ENCODE results near the gene SLC30A10. TPM values are rescaled to one million over a fixed set of nuclear protein-coding genes. Genes with fewer than 3 reads are reported as not detected.

Gene SLC30A10
- total RNA-seq, 1 donor from 2014 or later = 0.09 TPM

GRCh38 chr1:219927298-219927955 is 930 bp downstream of the SLC30A10 start:
- Histone ChIP-seq H4K20me1 (ENCODE audit: low read depth) (no peaks in the 10 kb centered on the region), H2AFZ (replicated peaks) (peak overlapping the region; percentile 99), H3K9ac (no peak overlapping the region), H3K27ac (no peak overlapping the region), H3K36me3 (no peaks in the 10 kb centered on the region), H3F3A (ENCODE audit: low read depth) (peaks cover 6% of the 10 kb centered on the region), H3K9me3 (ENCODE audit: low read depth) (no peaks in the 10 kb centered on the region), H3K4me1 (no peaks in the 10 kb centered on the region), H3K79me2 (ENCODE audit: low read depth) (no peaks in the 10 kb centered on the region), H3K4me2 (peak overlapping the region; percentile 82), H3K4me3 (peak overlapping the region; percentile 53), H3K27me3 (peaks cover 45% of the 10 kb centered on the region)
- H3K27ac Mint-ChIP-seq = no peak overlapping the region
- no peak for TF ChIP-seq EZH2 (IDR thresholded peaks at IDR 0.05)
- no peak for TF ChIP-seq CTCF (IDR thresholded peaks at IDR 0.05)
- no peak for TF ChIP-seq EZH2phosphoT487 (IDR thresholded peaks at IDR 0.05)
- peak overlapping the region; percentile 88 for H3K4me3 Mint-ChIP-seq
- DNase-seq (ENCODE audit: low spot score) = no peak
- no peaks in the 10 kb centered on the region for H3K9me3 Mint-ChIP-seq
- H3K27me3 Mint-ChIP-seq (ENCODE audit: insufficient read depth, low read depth) = peaks cover 23% of the 10 kb centered on the region
- no peaks in the 10 kb centered on the region for H3K36me3 Mint-ChIP-seq
- peaks cover 16% of the 10 kb centered on the region for H3K4me1 Mint-ChIP-seq

GRCh38 chr1:219926363-219926998 is 1.9 kb downstream of the SLC30A10 start:
- no peak overlapping the region for H3K4me3 ChIP-seq
- H2AFZ ChIP-seq (replicated peaks) = no peak overlapping the region
- no peak for DNase-seq (ENCODE audit: low spot score)

GRCh38 chr1:219924342-219924741 is 4.0 kb downstream of the SLC30A10 start:
- no peaks in the 10 kb centered on the region for H3K79me2 ChIP-seq (ENCODE audit: low read depth)
- no peaks in the 10 kb centered on the region for H3K36me3 ChIP-seq
- H3K36me3 Mint-ChIP-seq = no peaks in the 10 kb centered on the region
- peaks cover 37% of the 10 kb centered on the region for H3K27me3 ChIP-seq
- no peak overlapping the region for H3K4me2 ChIP-seq
- H3K27ac Mint-ChIP-seq = no peak overlapping the region
- no peak for TF ChIP-seq EZH2 (IDR thresholded peaks at IDR 0.05)
- no peak for TF ChIP-seq EZH2phosphoT487 (IDR thresholded peaks at IDR 0.05)
- no peak for TF ChIP-seq CTCF (IDR thresholded peaks at IDR 0.05)
- H3K9ac ChIP-seq = no peak overlapping the region
- no peak overlapping the region for H2AFZ ChIP-seq (replicated peaks)
- peaks cover 16% of the 10 kb centered on the region for H3K4me1 Mint-ChIP-seq
- H3K4me3 Mint-ChIP-seq = no peak overlapping the region
- H3K4me3 ChIP-seq = no peak overlapping the region
- no peak for DNase-seq (ENCODE audit: low spot score)
- no peaks in the 10 kb centered on the region for H3K9me3 ChIP-seq (ENCODE audit: low read depth)
- no peak overlapping the region for H3K27ac ChIP-seq
- no peaks in the 10 kb centered on the region for H3K4me1 ChIP-seq
- no peaks in the 10 kb centered on the region for H4K20me1 ChIP-seq (ENCODE audit: low read depth)
- no peaks in the 10 kb centered on the region for H3K9me3 Mint-ChIP-seq
- peaks cover 15% of the 10 kb centered on the region for H3K27me3 Mint-ChIP-seq (ENCODE audit: insufficient read depth, low read depth)
- peaks cover 6% of the 10 kb centered on the region for H3F3A ChIP-seq (ENCODE audit: low read depth)

More at GRCh38 chr1:219926363-219926998, 1.9 kb downstream of the SLC30A10 start:
- no peaks in the 10 kb centered on the region for H3K79me2 ChIP-seq (ENCODE audit: low read depth)
- no peaks in the 10 kb centered on the region for H4K20me1 ChIP-seq (ENCODE audit: low read depth)
- Mint-ChIP-seq H3K36me3 (no peaks in the 10 kb centered on the region), H3K27ac (no peak overlapping the region), H3K4me3 (peak overlapping the region; percentile 30), H3K4me1 (peaks cover 16% of the 10 kb centered on the region), H3K27me3 (ENCODE audit: insufficient read depth, low read depth) (peaks cover 23% of the 10 kb centered on the region), H3K9me3 (no peaks in the 10 kb centered on the region)
- no peak overlapping the region for H3K9ac ChIP-seq
- peaks cover 45% of the 10 kb centered on the region for H3K27me3 ChIP-seq
- no peak for TF ChIP-seq EZH2 (IDR thresholded peaks at IDR 0.05)
- TF ChIP-seq EZH2phosphoT487 (IDR thresholded peaks at IDR 0.05) = no peak
- TF ChIP-seq CTCF (IDR thresholded peaks at IDR 0.05) = no peak
- no peaks in the 10 kb centered on the region for H3K9me3 ChIP-seq (ENCODE audit: low read depth)
- peaks cover 6% of the 10 kb centered on the region for H3F3A ChIP-seq (ENCODE audit: low read depth)
- H3K36me3 ChIP-seq = no peaks in the 10 kb centered on the region
- no peak overlapping the region for H3K4me2 ChIP-seq
- no peaks in the 10 kb centered on the region for H3K4me1 ChIP-seq
- no peak overlapping the region for H3K27ac ChIP-seq
